Measurements from ENCODE around the gene DIAPH2.

Gene DIAPH2

GRCh38 chrX:97384685-97385084 lies 700.0 kb downstream of the DIAPH2 start:
- Histone ChIP-seq H4K20me1 (ENCODE audit: insufficient read depth, low read length, poor library complexity, severe bottlenecking) (no peaks in the 10 kb centered on the region), H3K4me1 (ENCODE audit: insufficient read depth, low read length, poor library complexity, severe bottlenecking) (no peaks in the 10 kb centered on the region), H3K36me3 (ENCODE audit: insufficient read depth, low read length) (no peaks in the 10 kb centered on the region), H3K79me2 (ENCODE audit: insufficient read depth, low read length) (no peaks in the 10 kb centered on the region), H3K4me3 (ENCODE audit: low read length, poor library complexity, severe bottlenecking) (no peak overlapping the region), H3F3A (ENCODE audit: low read depth) (no peaks in the 10 kb centered on the region), H3K27me3 (ENCODE audit: insufficient read depth, low read length, poor library complexity, severe bottlenecking) (no peaks in the 10 kb centered on the region), H3K4me2 (ENCODE audit: low read depth, low read length, poor library complexity, severe bottlenecking) (no peak overlapping the region), H2AFZ (ENCODE audit: low read length) (no peak overlapping the region), H3K9me3 (ENCODE audit: insufficient read depth, low read depth, low read length) (no peaks in the 10 kb centered on the region), H3K9me2 (replicated peaks; ENCODE audit: low read depth, low read length) (no peaks in the 10 kb centered on the region), H3K9ac (ENCODE audit: low read depth, low read length, poor library complexity, severe bottlenecking) (no peak overlapping the region)
- TF ChIP-seq CTCF (conservative IDR thresholded peaks at IDR 0.05; ENCODE audit: low read length): no peak
- no peak for TF ChIP-seq EZH2phosphoT487 (IDR thresholded peaks at IDR 0.05; ENCODE audit: borderline replicate concordance)

DNA sequence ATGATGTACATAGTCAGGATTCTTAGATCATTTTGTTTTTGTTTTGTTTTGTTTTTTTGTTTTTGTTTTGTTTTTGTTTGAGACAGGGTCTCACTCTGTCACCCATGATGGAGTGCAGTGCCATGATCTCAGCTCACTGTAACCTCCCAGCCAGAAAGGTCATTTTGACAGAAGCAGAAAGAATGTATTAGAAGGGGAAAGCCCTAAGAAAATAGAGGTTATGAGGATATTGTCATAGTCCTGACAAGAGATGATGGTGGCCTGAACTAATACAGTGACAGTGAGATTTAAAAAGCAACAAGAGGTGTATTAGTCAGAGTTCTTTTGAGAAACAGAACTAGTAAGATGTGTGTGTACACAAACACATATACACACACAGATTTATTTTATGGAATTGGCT lies 702.4 kb downstream of the DIAPH2 start:
- Histone ChIP-seq H3K36me3 (ENCODE audit: insufficient read depth, low read length) (no peaks in the 10 kb centered on the region), H3K4me2 (ENCODE audit: low read depth, low read length, poor library complexity, severe bottlenecking) (no peak overlapping the region), H3K9me2 (replicated peaks; ENCODE audit: low read depth, low read length) (no peaks in the 10 kb centered on the region), H3K4me1 (ENCODE audit: insufficient read depth, low read length, poor library complexity, severe bottlenecking) (no peaks in the 10 kb centered on the region), H4K20me1 (ENCODE audit: insufficient read depth, low read length, poor library complexity, severe bottlenecking) (no peaks in the 10 kb centered on the region), H3F3A (ENCODE audit: low read depth) (no peaks in the 10 kb centered on the region), H3K9me3 (ENCODE audit: insufficient read depth, low read depth, low read length) (no peaks in the 10 kb centered on the region), H3K79me2 (ENCODE audit: insufficient read depth, low read length) (no peaks in the 10 kb centered on the region), H2AFZ (ENCODE audit: low read length) (no peak overlapping the region), H3K9ac (ENCODE audit: low read depth, low read length, poor library complexity, severe bottlenecking) (no peak overlapping the region), H3K4me3 (ENCODE audit: low read length, poor library complexity, severe bottlenecking) (no peak overlapping the region), H3K27me3 (ENCODE audit: insufficient read depth, low read length, poor library complexity, severe bottlenecking) (no peaks in the 10 kb centered on the region)
- no peak for TF ChIP-seq CTCF (conservative IDR thresholded peaks at IDR 0.05; ENCODE audit: low read length)
- no peak for TF ChIP-seq EZH2phosphoT487 (IDR thresholded peaks at IDR 0.05; ENCODE audit: borderline replicate concordance)

GRCh38 chrX:97389761-97390192 lies 705.1 kb downstream of the DIAPH2 start:
- no peaks in the 10 kb centered on the region for H3K9me3 ChIP-seq (ENCODE audit: insufficient read depth, low read depth, low read length)
- no peak overlapping the region for H3K9ac ChIP-seq (ENCODE audit: low read depth, low read length, poor library complexity, severe bottlenecking)
- TF ChIP-seq EZH2phosphoT487 (IDR thresholded peaks at IDR 0.05; ENCODE audit: borderline replicate concordance) (no peak), CTCF (conservative IDR thresholded peaks at IDR 0.05; ENCODE audit: low read length) (no peak)
- H3K79me2 ChIP-seq (ENCODE audit: insufficient read depth, low read length): no peaks in the 10 kb centered on the region
- H2AFZ ChIP-seq (ENCODE audit: low read length): no peak overlapping the region
- H3K4me3 ChIP-seq (ENCODE audit: low read length, poor library complexity, severe bottlenecking): no peak overlapping the region
- no peaks in the 10 kb centered on the region for H3K36me3 ChIP-seq (ENCODE audit: insufficient read depth, low read length)
- H3K9me2 ChIP-seq (replicated peaks; ENCODE audit: low read depth, low read length): no peaks in the 10 kb centered on the region
- H3K27me3 ChIP-seq (ENCODE audit: insufficient read depth, low read length, poor library complexity, severe bottlenecking): no peaks in the 10 kb centered on the region
- H3F3A ChIP-seq (ENCODE audit: low read depth): no peaks in the 10 kb centered on the region
- H3K4me2 ChIP-seq (ENCODE audit: low read depth, low read length, poor library complexity, severe bottlenecking): no peak overlapping the region
- no peaks in the 10 kb centered on the region for H4K20me1 ChIP-seq (ENCODE audit: insufficient read depth, low read length, poor library complexity, severe bottlenecking)
- no peaks in the 10 kb centered on the region for H3K4me1 ChIP-seq (ENCODE audit: insufficient read depth, low read length, poor library complexity, severe bottlenecking)
